Heart right ventricle (tissue), 16 donors: ENCODE results near the gene C9orf57. TPM values are rescaled to one million over a fixed set of nuclear protein-coding genes. Genes with fewer than 3 reads are reported as not detected.

Experiments
- ATAC-seq, 8 donors: fragments of 200-7000 bp; cut with Tn5 transposase; one replicate each; pipeline ENCODE4 v1.9.1; 2020; ENCODE audit warnings: mild to moderate bottlenecking in 8 of 8, moderate library complexity in 8 of 8, moderate number of reproducible peaks in 1 of 8
- DNase-seq, 2 donors: peaks; one replicate each; pipeline ENCODE4 v3.0.0-alpha.2; 2020
- H3K27ac ChIP-seq, 10 donors: fragments of 200-600 bp; sonication (generic) in 2 of 10; one replicate each; pipeline versions ENCODE4 v1.5.0 to v1.8.0; 2020 to 2022; ENCODE audit warnings: mild to moderate bottlenecking in 3 of 10
- H3K27me3 ChIP-seq, 7 donors: fragments of 200-600 bp; one replicate each; pipeline ENCODE4 v1.8.0; 2021 to 2022; ENCODE audit warnings: mild to moderate bottlenecking in 2 of 7
- H3K36me3 ChIP-seq, 9 donors: fragments of 200-600 bp; sonication (generic) in 1 of 9; one replicate each; pipeline versions ENCODE4 v1.5.0 to v1.8.0; 2020 to 2022; ENCODE audit warnings: mild to moderate bottlenecking in 2 of 9
- H3K4me1 ChIP-seq, 9 donors: fragments of 200-600 bp; sonication (generic) in 1 of 9; one replicate each; pipeline versions ENCODE4 v1.5.0 to v1.8.0; 2020 to 2022; ENCODE audit warnings: mild to moderate bottlenecking in 4 of 9
- H3K4me3 ChIP-seq, 10 donors: fragments of 200-600 bp; sonication (generic) in 2 of 10; one replicate each; pipeline versions ENCODE4 v1.5.0 to v1.8.0; 2020 to 2022; ENCODE audit warnings: mild to moderate bottlenecking in 7 of 10, moderate library complexity in 2 of 10
- H3K9me3 ChIP-seq, 11 donors: fragments of 200-600 bp in 10 of 11; sonication (generic) in 2 of 11; one replicate each; pipeline versions ENCODE4 v1.5.0 to v1.8.0; 2013 to 2022; ENCODE audit warnings: mild to moderate bottlenecking in 2 of 11, control low read depth in 1 of 11, moderate library complexity in 1 of 11
- WGBS, 2 donors: extraction: QIAGEN DNeasy Blood & Tissue Kit; methylation state at CpG; one replicate each; pipeline ENCODE4 v1.1.7; 2013; ENCODE audit warnings: inconsistent platforms in 1 of 2; 5-methylcytosine and 5-hydroxymethylcytosine counted together
- intact Hi-C, 10 donors: fragments of 100-400 bp; cut with DNase I; formaldehyde crosslinking; loops; one replicate each; pipeline versions ENCODE4 v1.11.1 to v1.14.2; 2022
- polyA plus RNA-seq, 2 donors: library from polyadenylated mRNA; stranded (reverse); fragments of 200-250 nt; gene quantifications; one replicate each; pipeline ENCODE4 v1.2.3, GENCODE V29; 2013
- total RNA-seq, 10 donors: library from RNA; stranded (reverse); fragmentation: NEBNext Ultra II Directional in 3 of 10; extraction: Animal tissue kit (Norgen Biotek cat#: 25700) in 3 of 10; gene quantifications; one replicate each; pipeline versions ENCODE4 v1.2.1 to v1.2.4, GENCODE V29; 2021 to 2023
- TF ChIP-seq, protein P1 (sequence below), 9 donors: fragments of 200-600 bp; sonication (generic) in 2 of 9; IDR thresholded peaks; one replicate each; pipeline versions ENCODE4 v1.5.0 to v1.8.0; 2021 to 2022; ENCODE audit warnings: antibody characterized with exemption in 9 of 9, mild to moderate bottlenecking in 5 of 9, moderate library complexity in 1 of 9
- donor health status: Arrhythmogenic right ventricular cardiomyopathy.
- donor health status: ischemic (EF 13 %, LVEDD 7.1; RV severe dilation, severe dysfunction).
- donor health status: healthy with polysubstance abuse.
- donor health status: DM: no; HTN: yes; CAD: no.
- donor health status: DM: no; HTN: no; CAD: no.
- donor health status: ischemic (EF 25% LVEDD 6.9; RV normal size, moderate dysfunction).
- donor health status: ischemic (EF 25% LVEDD 5.7; RV mildly dilated, moderate dysfunction).
- donor health status: healthy.
- donor health status: DM: yes; HTN: yes; CAD: no.
- donor health status: Ischemic cardiomyopathy.
- donor health status: ischemic (EF 35%, LVEDD 5.7; RV mildly dilated, moderate dysfunction).
- donor health status: nonischemic (EF 11% LVEDD 7.7; RV severe dilation, severe dysfunction).
- donor health status: DM: yes; HTN: yes; CAD: no.
- donor health status: PGD.
- donor health status: ischemic (EF 29% LVEDD 5.4; RV normal size, mild dysfunction).
- donor health status: nonischemic (EF 23%, LVEDD 6.1; RV moderate dilation, normal function).

The C9orf57 gene
- total and polyA plus RNA-seq, 12 donors, result not detected

DNA sequence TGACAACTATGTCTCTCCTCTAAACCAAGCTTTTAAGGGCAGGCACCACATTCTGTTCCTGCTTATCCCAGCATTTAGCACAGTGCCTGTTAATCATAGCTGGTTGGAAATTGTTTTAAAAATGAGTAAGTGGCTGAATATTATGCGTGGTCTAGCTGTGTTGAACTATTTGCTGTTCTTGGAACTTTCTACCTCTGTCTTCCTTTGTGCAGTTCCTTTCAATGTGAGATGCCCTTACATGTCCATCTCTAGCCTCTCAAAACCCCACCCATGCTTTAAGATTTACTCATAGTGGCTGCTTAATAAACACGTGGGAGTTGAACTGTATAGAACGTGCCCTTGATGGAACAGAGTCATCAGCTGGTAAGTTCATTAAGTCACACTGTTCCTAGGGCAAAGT, 34.5 kb downstream of the C9orf57 start:
- Histone ChIP-seq H3K27ac (no peak overlapping the region), H3K27me3 (no peaks in the 10 kb centered on the region), H3K4me3 (no peak overlapping the region), H3K9me3 (no peaks in the 10 kb centered on the region), H3K4me1 (peaks cover 0 to 3% (median 0%) of the 10 kb centered on the region in 9 donors), H3K36me3 (no peaks in the 10 kb centered on the region)
- no peak for DNase-seq
- intact Hi-C loops, result loop anchor here (1.0 to 10.0 kb wide), 6 partner anchors 219 to 741 kb away; no protein-coding TSS in a partner anchor
- TF ChIP-seq, protein P1, sequence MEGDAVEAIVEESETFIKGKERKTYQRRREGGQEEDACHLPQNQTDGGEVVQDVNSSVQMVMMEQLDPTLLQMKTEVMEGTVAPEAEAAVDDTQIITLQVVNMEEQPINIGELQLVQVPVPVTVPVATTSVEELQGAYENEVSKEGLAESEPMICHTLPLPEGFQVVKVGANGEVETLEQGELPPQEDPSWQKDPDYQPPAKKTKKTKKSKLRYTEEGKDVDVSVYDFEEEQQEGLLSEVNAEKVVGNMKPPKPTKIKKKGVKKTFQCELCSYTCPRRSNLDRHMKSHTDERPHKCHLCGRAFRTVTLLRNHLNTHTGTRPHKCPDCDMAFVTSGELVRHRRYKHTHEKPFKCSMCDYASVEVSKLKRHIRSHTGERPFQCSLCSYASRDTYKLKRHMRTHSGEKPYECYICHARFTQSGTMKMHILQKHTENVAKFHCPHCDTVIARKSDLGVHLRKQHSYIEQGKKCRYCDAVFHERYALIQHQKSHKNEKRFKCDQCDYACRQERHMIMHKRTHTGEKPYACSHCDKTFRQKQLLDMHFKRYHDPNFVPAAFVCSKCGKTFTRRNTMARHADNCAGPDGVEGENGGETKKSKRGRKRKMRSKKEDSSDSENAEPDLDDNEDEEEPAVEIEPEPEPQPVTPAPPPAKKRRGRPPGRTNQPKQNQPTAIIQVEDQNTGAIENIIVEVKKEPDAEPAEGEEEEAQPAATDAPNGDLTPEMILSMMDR (IDR thresholded peaks at IDR 0.05), result no peak
- no peak for ATAC-seq
- WGBS, 2 donors, result 61 to 75% methylated on average over 3 of the region's 3 CpGs

- WGBS, 2 donors, result 77 to 82% methylated on average over 4 of the region's 4 CpGs
These were observed 36.8 kb downstream of the C9orf57 start for GRCh38 chr9:72023596-72023995.

DNA sequence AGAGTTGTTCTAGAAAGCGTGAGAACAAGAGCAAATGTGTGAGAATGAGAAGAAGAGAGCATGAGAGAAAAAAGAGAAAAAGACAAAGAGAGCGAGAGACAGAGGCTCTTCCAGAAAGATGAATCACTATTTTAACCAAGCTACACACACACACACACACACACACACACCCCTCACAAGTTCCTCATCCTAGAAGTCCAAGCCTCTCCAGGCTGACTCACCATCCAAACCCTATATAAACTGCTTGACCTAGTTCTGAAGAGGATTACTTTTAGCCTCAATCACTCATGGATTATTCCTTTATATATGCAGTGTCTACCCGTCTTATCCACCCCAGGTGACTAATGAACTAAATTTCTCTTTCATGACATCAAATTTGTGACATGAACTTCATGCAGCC, 37.6 kb downstream of the C9orf57 start:
- ATAC-seq (no peak), DNase-seq (no peak)
- H3K9me3 ChIP-seq, result no peaks in the 10 kb centered on the region
- H3K4me3 ChIP-seq, result no peak overlapping the region
- WGBS, 2 donors, result 75 to 91% methylated on average over 3 of the region's 3 CpGs
- no peaks in the 10 kb centered on the region for H3K27me3 ChIP-seq
- TF ChIP-seq, protein P1 (IDR thresholded peaks at IDR 0.05), result no peak
- intact Hi-C loops, result loop anchor here in 2 of 10 donors (10.0 kb wide), 2 partner anchors 418 to 738 kb away; no protein-coding TSS in a partner anchor
- no peaks in the 10 kb centered on the region for H3K36me3 ChIP-seq
- H3K4me1 ChIP-seq, result peaks cover 0 to 3% (median 0%) of the 10 kb centered on the region in 9 donors
- H3K27ac ChIP-seq, result no peak overlapping the region

More at GRCh38 chr9:72023596-72023995, 36.8 kb downstream of the C9orf57 start:
- H3K4me3 ChIP-seq, result no peak overlapping the region
- intact Hi-C loops, result loop anchor here in 2 of 10 donors (10.0 kb wide), 2 partner anchors 419 to 739 kb away; no protein-coding TSS in a partner anchor
- no peak for DNase-seq
- TF ChIP-seq, protein P1 (IDR thresholded peaks at IDR 0.05), result no peak
- H3K36me3 ChIP-seq, result no peaks in the 10 kb centered on the region
- peaks cover 0 to 3% (median 0%) of the 10 kb centered on the region in 9 donors for H3K4me1 ChIP-seq
- no peaks in the 10 kb centered on the region for H3K9me3 ChIP-seq
- no peaks in the 10 kb centered on the region for H3K27me3 ChIP-seq
- no peak for ATAC-seq
- H3K27ac ChIP-seq, result no peak overlapping the region

GRCh38 chr9:72013292-72013760, 47.1 kb downstream of the C9orf57 start:
- Histone ChIP-seq H3K4me3 (no peak overlapping the region), H3K36me3 (no peaks in the 10 kb centered on the region), H3K9me3 (no peaks in the 10 kb centered on the region), H3K4me1 (no peaks in the 10 kb centered on the region), H3K27ac (no peak overlapping the region), H3K27me3 (no peaks in the 10 kb centered on the region)
- DNase-seq (no peak), ATAC-seq (no peak)
- 25 to 36% methylated on average over 1 of the region's 1 CpG for WGBS, 2 donors
- intact Hi-C loops, result no loop called here
- TF ChIP-seq, protein P1 (IDR thresholded peaks at IDR 0.05), result no peak
